ENCODE measurements around the gene LRP2. TPM values are rescaled to one million over a fixed set of nuclear protein-coding genes. Genes with fewer than 3 reads are reported as not detected.

LRP2 gene
- total RNA-seq, 2 experiments from 2014 or later: 0.02 to 0.15 TPM

DNA sequence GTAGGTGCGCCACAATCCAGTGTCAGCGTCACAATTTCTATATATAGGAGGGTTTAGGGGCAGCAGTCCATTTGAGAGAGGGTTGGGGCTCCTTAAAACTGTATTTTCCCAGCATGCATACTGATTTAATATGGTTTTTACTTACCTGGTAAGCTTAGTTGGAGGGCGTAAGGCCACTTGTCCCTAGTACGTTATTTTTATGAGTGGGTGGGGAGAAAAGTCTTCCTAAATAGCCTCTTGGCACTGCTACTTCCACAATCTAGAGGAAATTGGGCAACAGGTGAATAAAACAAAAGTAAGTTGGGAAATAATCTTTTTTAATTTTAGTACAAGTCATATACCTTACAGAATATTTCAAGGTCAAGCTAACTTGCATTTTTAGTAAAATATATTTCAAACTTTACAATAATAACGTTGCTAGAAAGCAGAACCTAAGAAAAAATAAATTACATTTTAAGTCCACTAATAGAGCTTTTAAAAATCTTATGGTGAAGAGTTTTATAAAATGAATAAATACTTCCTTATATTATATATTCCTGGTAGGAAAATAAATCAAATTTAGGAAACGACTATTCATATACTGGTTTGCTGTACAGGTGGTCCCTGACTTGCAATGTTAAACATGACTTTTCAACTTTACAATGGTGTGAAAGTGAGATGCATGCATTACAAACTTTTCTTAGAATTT lies 272.1 kb downstream of the LRP2 start:
- Mint-ChIP-seq H3K27me3 (peaks cover 7% of the 10 kb centered on the region), H3K4me1 (peaks cover 8% of the 10 kb centered on the region), H3K9me3 (peaks cover 9% of the 10 kb centered on the region), H3K27ac (no peak overlapping the region), H3K36me3 (ENCODE audit: low read depth) (peaks cover 2% of the 10 kb centered on the region), H3K4me3 (no peak overlapping the region)
- ChIA-PET POLR2A (no interaction called here), CTCF (interaction anchor here (1.4 kb wide), 1 partner anchor 20 kb away, joined by 3 read pairs; no protein-coding TSS in a partner anchor)
- DNase-seq: no peak

DNA sequence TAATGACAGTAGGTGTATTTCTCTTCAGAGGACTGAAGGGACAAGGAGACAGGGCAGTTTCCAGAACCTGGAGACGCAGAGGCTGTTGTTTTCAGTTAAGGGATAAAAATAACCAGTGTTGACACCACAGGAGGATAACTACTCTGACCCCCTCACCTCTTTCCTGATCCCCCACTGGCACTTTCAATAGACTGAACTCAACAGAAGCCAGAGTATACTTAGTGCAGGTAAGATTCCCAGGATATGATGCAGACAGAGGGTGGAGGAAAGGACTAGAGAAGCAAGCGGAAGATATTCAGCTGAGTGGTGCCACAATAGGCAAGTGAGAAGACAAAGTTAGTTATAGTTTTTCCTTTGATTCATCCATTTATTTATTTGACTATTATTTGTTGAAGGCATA lies 273.2 kb downstream of the LRP2 start:
- CTCF ChIA-PET: interaction anchor here (1.4 kb wide), 1 partner anchor 21 kb away, joined by 3 read pairs; no protein-coding TSS in a partner anchor
- POLR2A ChIA-PET: no interaction called here
- Mint-ChIP-seq H3K36me3 (ENCODE audit: low read depth) (peaks cover 2% of the 10 kb centered on the region), H3K27ac (no peak overlapping the region), H3K9me3 (peaks cover 12% of the 10 kb centered on the region), H3K4me3 (no peak overlapping the region), H3K27me3 (peaks cover 13% of the 10 kb centered on the region), H3K4me1 (peaks cover 2% of the 10 kb centered on the region)
- DNase-seq: no peak

DNA sequence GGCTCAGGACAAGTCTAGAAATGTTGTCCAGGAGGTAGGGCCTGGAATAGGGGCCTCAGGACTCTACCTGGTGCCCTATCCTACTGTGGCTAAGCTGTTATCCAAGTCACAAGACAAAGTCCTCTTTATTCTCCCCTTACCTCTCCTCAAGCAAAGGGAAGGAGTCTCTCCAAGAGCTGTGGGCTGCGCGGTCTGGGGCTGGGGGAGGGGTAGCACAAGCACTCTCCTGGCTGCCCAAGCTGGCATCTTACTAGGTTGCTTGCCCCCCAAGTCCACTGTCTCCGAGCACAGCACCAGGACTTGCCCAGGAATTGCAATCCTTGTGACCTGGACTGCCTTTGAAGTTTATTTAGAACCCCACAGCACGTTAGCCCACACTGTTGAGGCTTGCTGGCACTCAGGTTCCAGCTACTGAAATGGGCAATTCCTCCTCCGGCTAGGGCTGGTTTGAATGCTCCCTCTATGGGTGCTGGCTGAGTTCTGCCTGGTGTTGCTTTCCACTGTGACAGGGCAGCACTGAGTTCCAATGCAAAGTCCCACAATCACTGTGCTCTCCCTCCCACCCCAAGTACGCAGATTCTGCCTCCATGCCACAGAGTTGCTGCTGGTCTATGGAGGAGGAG lies 274.5 kb downstream of the LRP2 start:
- Mint-ChIP-seq H3K4me3 (no peak overlapping the region), H3K9me3 (peaks cover 15% of the 10 kb centered on the region), H3K36me3 (ENCODE audit: low read depth) (peaks cover 2% of the 10 kb centered on the region), H3K4me1 (no peaks in the 10 kb centered on the region), H3K27me3 (peaks cover 13% of the 10 kb centered on the region), H3K27ac (no peak overlapping the region)
- ChIA-PET POLR2A (no interaction called here), CTCF (interaction anchor here (0.5 to 0.8 kb wide), 2 partner anchors 14 to 582 kb away, joined by 3 read pairs; no protein-coding TSS in a partner anchor)
- no peak for DNase-seq

DNA sequence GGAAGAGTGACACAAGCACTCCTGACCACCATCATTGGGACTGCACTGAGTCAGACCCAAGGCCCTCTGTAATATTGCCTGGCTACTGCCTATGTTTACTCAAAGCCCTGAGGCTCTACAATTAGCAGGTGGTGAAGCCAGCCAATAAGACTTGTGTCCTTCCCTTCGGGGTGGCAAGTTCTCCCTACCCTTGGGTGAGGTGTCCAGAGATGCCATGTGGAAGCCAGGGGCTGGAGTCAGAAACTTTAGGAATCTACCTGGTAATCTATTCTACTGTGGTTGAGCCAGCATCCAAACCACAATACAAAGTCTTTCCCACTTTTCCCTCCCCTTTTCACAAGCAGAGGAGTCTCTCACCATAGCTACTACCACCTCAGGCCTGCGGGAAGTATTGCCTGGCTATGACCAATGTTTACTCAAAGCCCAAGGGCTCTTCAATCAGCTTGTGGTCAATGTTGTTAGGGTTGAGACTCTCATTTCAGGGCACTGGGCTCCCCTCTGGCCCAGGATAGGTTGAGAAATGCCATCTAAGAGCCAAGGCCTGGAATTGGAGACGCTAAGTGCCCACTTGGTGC lies 275.4 kb downstream of the LRP2 start:
- Mint-ChIP-seq H3K4me1 (no peaks in the 10 kb centered on the region), H3K27me3 (peaks cover 13% of the 10 kb centered on the region), H3K4me3 (no peak overlapping the region), H3K9me3 (peaks cover 15% of the 10 kb centered on the region), H3K27ac (no peak overlapping the region), H3K36me3 (ENCODE audit: low read depth) (peaks cover 2% of the 10 kb centered on the region)
- POLR2A ChIA-PET: no interaction called here
- DNase-seq: no peak
- CTCF ChIA-PET: interaction anchor here (0.8 to 1.3 kb wide), 2 partner anchors 9 to 15 kb away, joined by 3 to 4 read pairs; no protein-coding TSS in a partner anchor

DNA sequence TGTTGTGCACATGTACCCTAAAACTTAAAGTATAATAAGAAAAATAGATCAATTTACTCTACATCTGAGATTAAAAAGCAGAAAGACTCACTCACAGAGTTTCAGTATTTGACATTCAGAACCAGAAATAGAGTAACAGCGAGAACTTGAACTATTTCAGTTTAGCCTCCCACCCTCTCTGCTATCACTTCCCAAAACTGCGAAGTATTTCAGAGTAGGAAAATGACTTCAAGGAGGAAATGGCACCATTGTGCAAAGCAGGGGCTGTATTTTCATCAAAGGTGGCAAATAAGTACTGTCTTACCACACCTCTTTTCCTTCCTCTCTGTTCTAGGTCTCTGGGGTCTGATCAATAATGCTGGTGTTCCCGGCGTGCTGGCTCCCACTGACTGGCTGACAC lies 279.3 kb downstream of the LRP2 start:
- no peak overlapping the region for H3K27ac Mint-ChIP-seq
- no peak for DNase-seq
- peaks cover 2% of the 10 kb centered on the region for H3K36me3 Mint-ChIP-seq (ENCODE audit: low read depth)
- ChIA-PET CTCF (interaction anchor here (1.2 kb wide), 1 partner anchor 13 kb away, joined by 5 read pairs; no protein-coding TSS in a partner anchor), POLR2A (no interaction called here)
- H3K4me3 Mint-ChIP-seq: no peak overlapping the region
- H3K27me3 Mint-ChIP-seq: peaks cover 13% of the 10 kb centered on the region
- no peaks in the 10 kb centered on the region for H3K4me1 Mint-ChIP-seq
- H3K9me3 Mint-ChIP-seq: peaks cover 15% of the 10 kb centered on the region

DNA sequence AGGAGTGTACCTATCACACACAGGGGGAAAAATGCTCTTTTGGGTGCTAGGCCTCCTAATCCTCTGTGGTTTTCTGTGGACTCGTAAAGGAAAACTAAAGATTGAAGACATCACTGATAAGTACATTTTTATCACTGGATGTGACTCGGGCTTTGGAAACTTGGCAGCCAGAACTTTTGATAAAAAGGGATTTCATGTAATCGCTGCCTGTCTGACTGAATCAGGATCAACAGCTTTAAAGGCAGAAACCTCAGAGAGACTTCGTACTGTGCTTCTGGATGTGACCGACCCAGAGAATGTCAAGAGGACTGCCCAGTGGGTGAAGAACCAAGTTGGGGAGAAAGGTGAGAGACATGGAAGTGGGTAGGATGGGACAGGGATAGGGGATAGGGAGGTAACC lies 280.8 kb downstream of the LRP2 start:
- ChIA-PET CTCF (interaction anchor here (1.3 kb wide), 1 partner anchor 12 kb away, joined by 4 read pairs; no protein-coding TSS in a partner anchor), POLR2A (no interaction called here)
- peaks cover 13% of the 10 kb centered on the region for H3K27me3 Mint-ChIP-seq
- H3K4me3 Mint-ChIP-seq: no peak overlapping the region
- H3K36me3 Mint-ChIP-seq (ENCODE audit: low read depth): peaks cover 2% of the 10 kb centered on the region
- H3K9me3 Mint-ChIP-seq: peaks cover 15% of the 10 kb centered on the region
- no peaks in the 10 kb centered on the region for H3K4me1 Mint-ChIP-seq
- DNase-seq: no peak
- no peak overlapping the region for H3K27ac Mint-ChIP-seq

DNA sequence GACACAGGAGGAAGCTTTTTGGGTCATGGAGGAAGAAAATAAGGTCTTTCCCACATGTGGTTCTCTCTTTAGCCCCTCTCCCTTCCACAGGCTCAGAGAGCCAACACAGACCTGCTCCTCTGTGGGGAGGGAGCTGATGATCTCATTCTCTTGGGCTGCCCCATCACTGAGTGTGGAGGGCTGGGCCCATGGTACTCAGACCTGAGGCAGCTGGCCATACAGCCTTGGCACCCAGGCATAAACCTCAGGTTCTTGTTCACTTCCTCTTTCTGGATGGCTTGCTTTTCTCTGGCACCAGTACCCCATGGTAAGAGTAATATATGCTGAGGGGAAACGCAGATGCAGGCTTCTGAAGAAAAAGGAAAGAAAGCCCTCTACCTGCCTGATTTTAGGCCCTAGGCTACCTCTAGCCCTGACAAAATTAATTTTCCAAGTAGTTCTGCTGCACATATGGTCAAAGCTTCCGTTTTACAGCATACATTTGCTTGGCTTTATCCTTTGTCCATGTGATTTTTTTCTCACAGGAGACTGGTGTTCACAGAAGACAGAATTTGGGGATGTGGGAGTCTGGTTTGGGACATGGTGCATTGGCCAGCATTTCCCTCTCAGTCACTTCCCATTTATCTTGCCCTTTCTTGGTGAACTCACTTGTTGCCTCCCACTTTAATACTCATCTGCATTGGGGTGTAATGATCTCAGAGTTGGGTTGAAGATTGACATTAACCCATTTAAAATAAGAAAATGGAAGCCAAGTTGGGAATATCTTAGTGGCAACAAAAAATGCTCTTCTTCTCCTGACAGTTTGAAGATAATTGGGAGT lies 281.9 kb downstream of the LRP2 start:
- H3K4me3 Mint-ChIP-seq: no peak overlapping the region
- H3K36me3 Mint-ChIP-seq (ENCODE audit: low read depth): no peaks in the 10 kb centered on the region
- ChIA-PET CTCF (no interaction called here), POLR2A (no interaction called here)
- H3K9me3 Mint-ChIP-seq: peaks cover 13% of the 10 kb centered on the region
- DNase-seq: no peak
- H3K4me1 Mint-ChIP-seq: no peaks in the 10 kb centered on the region
- H3K27ac Mint-ChIP-seq: no peak overlapping the region
- peaks cover 5% of the 10 kb centered on the region for H3K27me3 Mint-ChIP-seq

DNA sequence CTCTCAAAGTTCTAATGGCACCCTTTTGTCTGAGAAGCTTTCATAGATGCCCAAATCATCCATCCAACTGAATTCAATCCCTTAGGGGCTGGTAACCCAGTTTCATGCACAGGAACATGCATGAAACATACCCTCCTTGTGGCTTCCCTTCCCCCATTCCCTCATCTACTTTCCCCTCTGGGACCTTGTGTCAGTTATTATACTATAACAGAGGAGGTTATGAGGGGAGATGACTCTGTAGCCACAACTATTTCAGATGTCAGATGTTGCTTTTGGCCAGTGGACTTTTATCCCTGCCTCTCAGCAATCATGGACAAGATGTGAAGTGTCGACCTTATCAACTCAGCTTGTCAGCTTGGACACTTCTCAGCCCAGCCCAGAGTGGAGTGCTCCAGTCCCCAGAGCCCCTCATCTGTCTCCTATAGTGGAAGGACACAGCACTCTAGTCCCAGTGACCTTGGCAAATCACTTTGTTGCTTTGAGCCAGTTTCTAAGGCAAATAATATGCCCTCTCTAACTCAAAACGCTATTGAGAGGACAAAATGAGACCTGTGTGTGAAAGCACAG lies 284.6 kb downstream of the LRP2 start:
- DNase-seq: no peak
- Mint-ChIP-seq H3K27me3 (no peaks in the 10 kb centered on the region), H3K9me3 (peaks cover 12% of the 10 kb centered on the region), H3K4me3 (no peak overlapping the region), H3K36me3 (ENCODE audit: low read depth) (no peaks in the 10 kb centered on the region), H3K27ac (no peak overlapping the region), H3K4me1 (peaks cover 10% of the 10 kb centered on the region)
- ChIA-PET POLR2A (no interaction called here), CTCF (no interaction called here)

Other genes starting within 250 kb of the LRP2 start
- 1 to 10 TPM; 1.3 to 1.4 TPM for gene BBS5, start 117.0 kb upstream of the LRP2 start, total RNA-seq
- under 1 TPM in 1 of 2 experiments, not detected in 1; 0.08 TPM for gene KLHL41, start 147.2 kb upstream of the LRP2 start, total RNA-seq
- gene FASTKD1, start 211.3 kb upstream of the LRP2 start, total RNA-seq: 10 to 100 TPM; 26.8 to 29.0 TPM
- 10 to 100 TPM; 53.4 to 61.7 TPM for gene PPIG, start 221.8 kb upstream of the LRP2 start, total RNA-seq